GM19452 (cell line): ENCODE measurements around the gene RAD52.
"Not testable (repeated sequence)": the region's sequence is repeated elsewhere in the genome, so short reads cannot be mapped to it uniquely, and the experiment has no call there.

ENCODE experiments used
- ATAC-seq: cut with Tn5 transposase; IDR thresholded peaks from one replicate; pipeline ENCODE4 v1.9.1; 2021; ENCODE audit not compliant: unreplicated experiment

Gene RAD52

DNA sequence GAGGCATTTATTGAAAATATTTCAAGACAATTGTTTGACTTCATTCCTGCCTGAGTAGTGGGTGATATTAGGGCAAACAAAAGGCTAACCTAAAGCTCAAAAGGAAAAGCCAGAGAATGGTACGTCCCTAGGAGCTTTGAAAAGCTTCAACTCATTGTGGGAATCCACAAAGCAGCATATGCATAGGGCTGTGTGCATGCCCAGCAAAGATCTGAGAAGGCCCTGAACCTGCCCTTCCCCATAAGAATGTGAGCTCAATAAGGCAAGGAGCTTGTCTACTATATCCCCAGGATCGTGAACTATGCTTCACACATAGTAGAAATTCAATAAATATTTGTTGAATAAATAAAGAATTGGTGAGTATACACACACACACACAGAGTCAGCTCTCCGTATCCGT is 19.1 kb upstream of the RAD52 start:
- ATAC-seq = no peak

DNA sequence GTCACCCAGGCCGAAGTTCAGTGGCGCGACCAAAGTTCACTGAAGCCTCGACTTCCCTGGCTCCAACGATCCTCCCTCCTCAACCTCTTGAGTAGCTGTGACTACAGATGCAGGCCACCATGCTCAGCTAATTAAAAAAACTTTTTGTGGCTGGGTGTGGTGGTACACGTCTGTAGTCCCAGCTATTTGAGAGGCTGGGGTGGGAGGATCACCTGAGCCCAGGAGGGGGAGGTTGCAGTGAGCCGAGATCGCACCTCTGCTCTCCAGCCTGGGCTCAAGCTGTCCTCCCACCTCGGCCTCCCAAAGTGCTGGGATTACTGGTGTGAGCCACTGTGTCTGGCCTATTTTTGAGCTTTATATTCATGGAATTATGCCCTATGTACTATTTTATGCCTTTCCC is 18.1 kb upstream of the RAD52 start:
- ATAC-seq = no peak

DNA sequence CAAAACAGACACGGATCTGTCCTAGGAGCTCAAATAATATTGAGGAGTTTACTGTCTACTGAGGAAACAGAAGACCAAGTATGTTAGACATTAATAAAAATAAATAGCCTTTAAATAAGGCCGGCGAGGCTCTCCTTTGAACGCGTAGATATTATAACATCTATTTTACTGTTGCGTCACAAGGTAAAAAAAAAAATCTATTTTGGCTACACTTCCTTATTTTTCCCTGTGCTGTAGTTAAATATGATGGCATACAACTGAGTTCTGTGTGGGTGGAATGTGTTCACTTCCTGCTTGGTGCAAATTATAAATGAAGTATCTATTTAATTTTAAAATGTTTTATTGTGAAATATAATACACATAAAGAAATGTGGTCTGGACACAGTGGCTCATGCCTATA is 17.2 kb upstream of the RAD52 start:
- no peak for ATAC-seq

DNA sequence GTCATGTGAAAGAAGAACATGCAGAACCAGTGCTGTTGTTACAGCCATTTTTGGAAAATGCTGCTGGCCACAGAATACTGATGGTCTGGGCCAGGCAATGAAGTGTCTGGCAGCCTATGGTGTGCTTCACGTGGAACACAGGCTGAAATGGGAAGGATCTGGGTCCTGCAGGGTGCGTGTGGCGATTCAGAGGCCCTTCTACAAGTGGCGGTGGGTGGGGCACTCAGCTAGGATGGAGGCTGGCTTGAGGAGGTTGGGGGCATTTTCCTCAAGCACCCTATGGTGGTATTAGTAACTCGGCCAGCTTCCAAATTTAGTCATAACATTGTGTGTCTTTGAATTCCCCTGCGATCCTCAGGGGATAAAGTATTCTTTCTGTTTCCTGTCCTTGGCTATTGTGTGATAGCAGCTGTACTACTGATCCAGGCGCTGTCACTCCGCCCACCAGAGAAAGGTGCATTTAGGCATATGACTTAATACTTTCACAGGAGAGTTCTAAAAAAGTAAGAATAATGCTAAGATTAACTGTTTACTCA is 9.2 kb upstream of the RAD52 start:
- peak; percentile 67 for ATAC-seq

DNA sequence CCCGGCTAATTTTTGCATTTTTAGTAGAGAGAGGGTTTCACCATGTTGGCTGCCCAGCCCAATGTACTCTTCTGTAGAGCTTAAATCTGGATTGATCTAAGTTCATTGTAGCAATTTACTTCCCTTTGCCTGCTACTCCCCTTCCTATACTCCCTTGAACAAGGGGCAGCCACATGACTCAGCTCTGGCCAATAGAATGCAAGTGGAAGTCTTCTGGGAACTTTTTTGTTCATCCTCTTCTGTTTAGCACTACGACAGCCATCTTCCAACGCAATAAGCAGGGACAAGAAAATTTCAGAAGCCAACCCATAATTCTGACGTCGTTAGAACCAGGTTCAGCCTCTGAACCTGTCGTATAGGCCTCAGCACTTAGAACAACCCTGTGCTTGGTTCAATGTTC is 6.4 kb upstream of the RAD52 start:
- ATAC-seq = no peak

DNA sequence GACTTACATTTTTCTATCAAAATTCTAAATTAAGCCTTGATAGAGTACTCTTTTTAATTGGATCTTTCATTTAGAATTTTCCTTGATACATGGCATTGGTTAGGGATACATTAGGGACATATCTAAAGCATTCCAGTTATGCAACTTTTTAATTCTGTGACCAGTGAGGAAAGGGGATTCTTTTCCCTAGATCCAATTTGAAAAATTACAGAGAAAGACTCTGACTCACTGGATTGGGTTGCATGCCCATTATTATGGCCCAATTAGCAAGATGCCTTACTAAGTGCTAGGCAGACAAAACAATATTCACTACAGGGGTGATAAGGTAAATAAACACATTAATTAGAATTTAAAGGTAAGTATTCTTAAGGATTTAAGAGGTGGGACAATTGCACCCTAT is 5.2 kb upstream of the RAD52 start:
- ATAC-seq = no peak

DNA sequence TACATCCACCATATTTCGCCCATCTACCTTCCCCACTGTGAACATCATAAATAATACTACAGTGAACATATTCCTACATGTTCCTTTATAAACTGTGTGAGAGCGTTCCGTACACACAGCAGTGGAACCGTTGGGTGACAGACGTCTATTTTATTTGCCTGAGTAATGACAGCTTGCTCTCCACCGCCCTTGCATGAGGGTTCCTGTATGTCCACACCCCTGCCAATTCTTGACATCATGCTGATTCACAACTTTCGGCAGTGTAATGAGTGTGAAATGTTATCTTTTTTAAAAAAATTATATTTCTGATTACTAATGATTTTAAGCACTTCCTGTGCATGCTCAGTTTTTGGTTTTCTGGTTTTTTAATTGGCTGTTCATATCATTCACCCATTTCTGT is 4.3 kb upstream of the RAD52 start:
- no peak for ATAC-seq

DNA sequence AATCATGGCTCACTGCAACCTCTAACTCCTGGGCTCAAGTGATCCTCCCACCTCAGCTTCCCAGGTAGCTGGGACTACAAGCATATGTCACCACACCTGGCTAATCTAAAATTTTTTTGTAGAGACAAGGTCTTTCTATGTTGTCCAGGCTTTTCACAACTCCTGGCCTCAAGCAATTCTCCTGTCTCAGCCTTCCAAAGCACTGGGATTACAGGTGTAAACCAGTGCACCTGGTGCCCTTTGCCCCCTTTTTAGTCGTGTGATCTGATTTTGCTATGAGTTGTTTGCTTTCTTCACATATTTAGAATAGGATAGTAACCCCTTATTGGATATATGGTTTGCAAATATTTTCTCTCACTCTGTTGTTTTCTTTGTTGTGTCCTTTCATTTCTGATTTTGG is 1.7 kb upstream of the RAD52 start:
- ATAC-seq = no peak

DNA sequence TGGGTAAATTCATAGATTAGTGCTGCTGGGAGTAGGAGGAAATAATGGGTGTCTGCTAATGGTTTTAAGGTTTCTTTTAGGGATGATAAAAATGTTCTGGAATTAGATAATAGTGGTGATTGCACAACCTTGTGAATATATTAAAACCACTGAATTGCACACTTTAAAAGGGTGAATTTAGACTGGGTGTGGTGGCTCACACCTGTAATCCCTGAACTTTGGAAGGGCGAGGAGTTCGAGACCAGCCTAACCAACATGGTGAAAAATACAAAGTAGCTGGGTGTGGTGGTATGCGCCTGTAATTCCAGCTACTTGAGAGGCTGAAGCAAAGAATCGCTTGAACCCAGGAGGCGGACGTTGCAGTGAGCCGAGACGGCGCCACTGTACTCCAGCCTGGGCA is 1.3 kb downstream of the RAD52 start:
- ATAC-seq = no peak

DNA sequence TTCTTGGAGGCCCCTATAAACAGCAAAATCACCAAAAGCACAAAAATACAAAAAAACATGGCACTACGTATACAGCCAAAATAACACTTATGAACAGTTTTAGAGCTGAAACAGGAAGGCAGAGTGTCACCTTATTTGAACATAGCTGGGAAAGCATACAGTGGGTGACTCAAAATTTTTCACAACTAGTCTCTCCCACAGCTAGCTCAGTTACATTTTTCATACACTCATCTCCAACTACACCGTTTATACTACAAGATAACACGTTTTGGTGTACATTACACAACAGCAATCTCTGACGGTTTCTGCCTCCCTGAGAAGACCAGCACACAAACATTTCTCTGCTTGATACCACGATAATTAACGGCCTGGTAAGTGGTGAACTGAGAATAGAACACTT is 2.9 kb downstream of the RAD52 start:
- ATAC-seq = no peak

DNA sequence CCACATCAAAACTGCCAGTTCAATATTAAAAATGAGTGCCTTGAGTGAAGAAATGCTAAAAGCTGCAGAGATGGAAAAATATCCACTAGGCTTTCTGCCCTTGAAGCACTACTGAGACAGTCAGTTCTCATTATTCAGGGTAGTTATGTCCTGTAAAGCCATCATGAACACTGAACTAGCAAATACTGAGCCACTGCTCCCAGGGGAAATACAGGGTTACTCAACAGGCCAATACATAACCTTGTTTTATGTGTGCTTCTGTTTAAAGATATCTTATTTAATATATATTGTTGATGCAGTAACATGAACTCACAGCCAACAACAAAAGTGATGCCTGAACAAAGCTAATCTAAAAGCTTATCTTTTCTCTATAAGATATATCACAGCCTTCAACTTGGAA is 3.3 kb downstream of the RAD52 start:
- ATAC-seq = no peak

DNA sequence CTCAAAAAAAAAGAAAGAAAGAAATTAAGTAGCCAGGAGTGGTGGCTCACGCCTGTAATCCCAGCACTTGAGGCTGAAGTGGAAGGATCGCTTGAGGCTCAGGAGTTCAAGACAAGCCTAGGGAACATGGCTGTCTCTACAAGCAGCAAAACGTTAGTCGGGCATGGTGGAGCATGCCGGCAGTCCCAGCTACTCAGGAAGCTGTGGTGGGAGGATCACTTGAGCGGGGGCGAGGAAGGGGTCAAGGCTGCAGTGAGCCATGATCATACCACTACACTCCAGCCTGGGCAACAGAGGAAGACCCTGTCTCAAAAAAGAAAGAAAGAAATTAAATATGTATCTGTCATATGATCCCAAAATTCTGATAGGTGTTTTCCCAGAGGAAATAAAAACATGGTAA is 5.3 kb downstream of the RAD52 start:
- no peak for ATAC-seq

DNA sequence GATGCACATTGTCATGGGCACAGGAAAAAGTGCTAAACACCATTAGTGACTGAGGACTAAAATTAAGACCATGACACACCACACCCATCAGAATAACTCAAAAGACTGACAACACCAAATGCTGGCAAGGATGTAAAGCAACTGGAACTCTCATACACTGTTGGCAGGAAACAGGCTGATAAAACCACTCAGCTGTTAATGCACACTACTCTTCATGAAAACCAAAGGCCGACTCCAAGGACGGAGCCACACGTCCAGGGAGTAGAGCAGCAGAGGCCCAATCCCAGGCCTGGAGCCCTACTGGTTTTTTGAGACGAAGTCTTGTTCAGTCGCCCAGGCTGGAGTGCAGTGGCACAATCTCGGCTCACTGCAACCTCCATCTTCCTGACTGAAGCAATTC is 6.4 kb downstream of the RAD52 start:
- ATAC-seq = no peak

DNA sequence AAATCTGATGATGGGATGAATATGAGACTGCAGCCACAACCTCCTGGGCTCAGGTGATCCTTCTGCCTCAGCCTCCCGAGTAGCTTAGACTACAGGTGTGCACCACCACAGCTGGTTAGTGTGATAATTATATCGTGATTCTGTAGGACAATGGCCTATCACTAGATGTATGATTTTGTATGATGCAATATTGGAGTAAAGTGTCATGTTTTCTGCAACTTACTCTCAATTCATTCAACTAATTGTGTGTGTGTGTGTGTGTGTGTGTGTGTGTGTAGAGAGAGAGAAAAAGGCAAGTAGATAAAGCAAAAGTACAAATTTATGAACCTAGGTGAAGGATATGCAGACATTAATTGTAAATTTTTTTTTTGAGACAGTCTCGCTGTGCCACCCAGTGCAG is 10.7 kb downstream of the RAD52 start:
- ATAC-seq = no peak

DNA sequence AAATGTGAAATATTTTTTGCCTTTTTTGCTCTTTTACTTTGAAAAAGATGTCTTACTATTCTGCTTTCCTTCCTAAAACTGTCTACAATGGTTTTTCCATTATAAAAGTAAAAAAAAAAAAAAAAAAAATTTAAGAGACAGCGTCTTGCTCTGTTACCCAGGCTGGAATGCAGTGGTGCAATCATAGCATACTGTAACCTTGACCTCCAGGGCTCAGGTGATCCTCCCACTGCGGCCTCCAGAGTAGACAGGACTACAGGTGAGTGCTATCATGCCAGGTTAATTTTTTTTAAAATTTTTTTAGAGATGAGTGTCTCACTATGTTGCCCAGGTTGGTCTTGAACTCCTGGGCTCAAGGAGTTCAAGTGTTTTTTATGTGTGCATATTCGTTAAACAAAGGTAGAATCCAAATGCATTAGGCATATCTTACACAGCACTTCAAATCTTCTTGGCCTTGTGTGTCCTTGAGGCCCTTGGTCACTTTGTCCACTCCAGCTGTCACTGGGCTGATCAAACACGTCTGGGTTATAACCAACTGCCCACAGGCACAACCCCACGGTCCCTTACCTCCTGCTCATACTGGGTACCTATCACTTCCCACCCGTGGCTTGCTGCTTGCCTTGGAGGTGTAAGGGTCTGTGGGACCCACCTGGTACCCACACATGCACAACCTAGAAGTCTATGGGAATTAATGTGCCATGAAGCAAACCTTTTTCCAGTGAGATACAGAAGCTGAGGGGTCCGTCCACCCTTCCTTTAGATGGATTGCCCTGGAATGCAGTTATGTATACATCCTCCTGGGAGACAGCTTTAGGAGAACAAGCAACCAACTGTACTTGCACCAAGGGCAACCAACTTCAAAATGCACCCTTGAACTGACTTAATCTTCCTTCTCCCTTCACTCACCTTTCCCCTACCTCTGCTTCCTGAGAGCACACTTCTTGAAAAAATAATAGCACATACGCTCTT is 12.8 kb downstream of the RAD52 start:
- no peak for ATAC-seq

DNA sequence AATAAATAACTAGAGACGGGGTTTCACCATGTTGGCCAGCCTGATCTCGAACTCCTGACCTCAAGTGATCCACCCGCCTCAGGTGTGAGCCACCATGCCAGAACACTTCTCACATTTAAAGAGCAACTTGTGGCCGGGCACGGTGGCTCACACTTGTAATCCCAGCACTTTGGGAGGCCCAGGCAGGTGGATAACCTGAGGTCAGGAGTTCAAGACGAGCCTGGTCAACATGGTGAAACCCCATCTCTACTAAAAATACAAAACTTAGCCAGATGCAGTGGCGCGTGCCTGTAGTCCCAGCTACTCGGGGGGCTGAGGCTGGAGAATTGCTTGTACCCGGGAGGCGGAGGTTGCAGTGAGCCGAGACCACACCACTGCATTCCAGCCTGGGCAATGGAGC is 13.6 kb downstream of the RAD52 start:
- not testable (repeated sequence) for ATAC-seq

DNA sequence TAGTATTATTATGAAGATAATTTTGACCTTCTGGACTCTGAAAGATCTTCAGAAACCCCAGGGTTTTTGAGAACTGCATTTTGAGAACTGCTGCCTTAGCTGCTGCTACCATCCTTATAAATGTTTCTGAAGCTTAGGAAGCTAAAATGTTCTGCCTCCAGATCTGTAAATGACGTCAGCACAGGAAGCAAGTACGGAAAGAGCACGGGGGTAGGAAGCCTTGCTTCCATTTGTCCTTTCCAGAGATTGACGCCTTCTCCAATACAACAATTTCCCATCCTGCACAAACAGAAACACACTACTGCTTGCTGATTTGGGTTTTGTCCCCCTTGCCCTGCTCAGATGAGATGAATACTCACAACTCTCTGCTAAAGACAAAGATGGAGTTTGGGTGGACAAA is 17.9 kb downstream of the RAD52 start:
- no peak for ATAC-seq

DNA sequence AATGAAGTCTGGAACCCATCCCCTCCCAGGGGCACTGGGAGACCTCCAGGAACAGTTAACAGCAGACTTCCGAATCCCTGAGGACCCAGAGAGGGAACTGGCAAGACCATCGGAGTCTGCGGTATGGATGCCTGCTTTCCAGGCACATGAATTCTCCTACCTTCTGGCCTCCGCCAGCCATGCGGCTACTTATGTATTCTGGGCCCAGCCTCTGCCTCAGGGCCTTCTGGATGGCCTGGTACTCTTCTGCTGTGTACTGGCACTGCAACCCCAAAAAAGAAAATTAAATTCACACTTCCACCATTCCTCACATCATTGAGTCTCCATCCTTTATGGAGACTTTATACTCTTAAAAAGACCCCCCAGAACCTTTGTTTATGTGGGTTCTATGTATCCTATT is 18.4 kb downstream of the RAD52 start:
- ATAC-seq = no peak

DNA sequence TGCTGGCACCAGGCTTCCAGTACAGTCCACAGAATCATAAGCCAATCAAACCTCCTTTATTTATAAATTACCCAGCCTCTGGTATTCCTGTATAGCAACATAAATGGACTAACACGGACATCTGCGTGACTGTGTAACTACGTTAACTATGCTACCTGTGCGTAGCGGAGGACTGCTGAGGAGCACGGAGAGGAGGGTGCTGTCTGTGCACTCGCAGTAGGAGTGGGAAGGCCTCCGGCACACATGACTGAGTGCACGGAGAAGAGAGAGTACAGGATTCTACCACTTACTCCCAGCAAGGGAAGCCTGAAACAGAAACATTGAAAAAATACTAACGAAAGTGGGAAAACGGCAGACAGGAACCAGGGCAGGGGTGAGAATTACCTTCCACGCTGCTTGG is 22.9 kb downstream of the RAD52 start:
- ATAC-seq = no peak

DNA sequence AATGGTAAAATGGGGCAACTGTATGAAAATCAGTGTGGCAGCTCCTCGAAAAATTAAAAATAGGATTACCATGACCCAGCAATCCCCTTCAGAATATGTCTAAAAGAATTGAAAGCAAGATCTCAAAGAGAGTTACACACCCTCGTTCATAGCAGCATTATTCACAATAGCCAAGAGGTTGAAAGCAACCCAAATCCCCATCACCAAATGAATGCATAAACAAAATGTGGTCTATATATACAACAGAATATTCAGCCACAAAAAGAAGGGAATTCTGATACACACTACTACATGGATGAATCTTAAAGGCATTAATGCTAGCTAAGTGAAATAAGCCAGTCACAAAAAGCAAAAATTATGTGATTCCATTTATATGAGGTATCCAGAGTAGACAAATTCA is 27.2 kb downstream of the RAD52 start:
- no peak for ATAC-seq

DNA sequence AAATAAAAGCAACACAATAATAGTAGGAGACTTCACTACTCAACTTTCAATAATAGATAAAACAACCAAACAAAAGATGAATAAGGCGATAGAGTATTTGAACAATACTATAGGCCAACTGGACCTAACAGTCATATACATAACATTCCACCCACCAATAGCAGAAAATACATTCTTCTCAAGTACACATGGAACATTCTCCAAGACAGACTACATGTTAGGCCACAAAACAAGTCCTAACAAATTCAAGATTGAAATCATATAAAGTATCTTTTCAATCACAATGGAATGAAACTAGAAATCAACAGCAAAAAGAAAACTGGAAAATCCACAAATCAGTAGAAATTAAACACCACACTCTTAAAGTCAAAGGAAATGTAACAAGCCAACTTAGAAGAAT is 28.8 kb downstream of the RAD52 start:
- no peak for ATAC-seq

DNA sequence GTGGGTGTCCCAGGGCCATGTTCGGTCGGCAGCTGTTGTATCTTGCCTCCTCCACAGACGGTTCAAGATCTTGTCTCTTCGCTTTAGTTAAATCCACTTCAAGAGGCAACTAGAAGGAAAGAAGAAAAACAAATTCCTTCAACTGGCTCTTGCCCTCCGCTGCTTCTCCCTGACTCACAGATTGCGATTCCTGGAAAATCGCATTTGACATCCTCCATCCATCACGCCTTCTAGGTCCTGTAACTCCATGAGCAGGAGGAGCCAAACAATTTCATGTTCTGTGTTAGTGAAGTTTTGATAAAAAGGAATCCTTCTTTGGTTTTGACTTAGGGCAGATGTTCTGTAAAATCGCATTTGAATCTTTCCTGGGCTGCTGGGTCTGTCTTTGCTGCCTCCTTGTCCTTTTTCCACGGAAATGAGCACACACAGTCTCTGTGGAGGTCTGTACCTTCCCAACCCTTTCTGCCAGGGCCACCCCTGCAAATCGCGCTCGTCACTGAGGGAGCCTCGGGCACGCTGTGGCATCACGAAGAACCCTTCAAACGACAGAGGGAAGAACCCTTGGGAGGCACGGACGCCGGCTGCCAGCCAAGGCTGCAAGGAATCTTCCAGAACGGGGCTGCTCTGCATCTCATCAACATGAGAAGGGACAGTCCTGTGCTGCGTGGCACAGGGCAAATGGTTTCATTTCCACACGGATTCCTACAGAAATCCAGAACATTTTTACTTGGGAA is 32.6 kb downstream of the RAD52 start:
- no peak for ATAC-seq
